Erythroblast (primary cell): ENCODE results near the gene PPP1R13B.

Experiments used
- GATA1 ChIP-seq: IDR thresholded peaks from 2 replicates; pipeline ENCODE4 v1.6.1; 2011; ENCODE audit warnings: low read depth, mild to moderate bottlenecking, control low read depth, low read length, moderate library complexity
- POLR2A ChIP-seq: IDR thresholded peaks from 2 replicates; pipeline ENCODE4 v1.6.1; 2011; ENCODE audit warnings: mild to moderate bottlenecking, low read length

- TF ChIP-seq POLR2A (no peak), GATA1 (no peak)
These were observed 65.0 kb downstream of the PPP1R13B start for GRCh38 chr14:103782376-103782775.
